Measurements from ENCODE around the gene REV3L. TPM values are rescaled to one million over a fixed set of nuclear protein-coding genes. Genes with fewer than 3 reads are reported as not detected.
"Not testable (repeated sequence)": the region's sequence is repeated elsewhere in the genome, so short reads cannot be mapped to it uniquely, and the experiment has no call there.

The REV3L gene
- total RNA-seq, 1 experiment from 2014 or later: 25.3 TPM

DNA sequence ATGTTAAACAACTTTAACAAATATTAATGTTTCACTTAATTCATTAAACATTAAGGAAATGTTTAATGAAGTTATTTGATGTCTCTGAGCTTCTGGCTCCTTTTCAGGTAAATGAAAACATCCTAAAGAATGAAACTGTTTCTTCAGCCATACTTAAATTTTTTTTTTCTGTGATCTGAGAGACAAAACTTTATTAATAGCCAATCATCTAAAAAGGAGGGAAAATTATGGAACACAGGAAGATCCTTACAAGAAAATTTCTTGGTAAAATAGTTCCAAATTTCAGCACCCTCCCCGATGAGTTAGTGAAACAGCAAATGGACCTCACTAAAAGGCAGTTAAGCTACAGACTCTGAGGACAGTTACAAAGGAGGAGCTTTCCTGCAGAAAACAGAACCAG lies 185.2 kb downstream of the REV3L start:
- POLR2A ChIA-PET (ENCODE audit: unreplicated experiment): no interaction called here
- ATAC-seq: no peak
- Histone ChIP-seq H3K4me3 (ENCODE audit: low read length) (no peak overlapping the region), H3K27me3 (ENCODE audit: low read length) (no peaks in the 10 kb centered on the region), H3K4me2 (ENCODE audit: low read length) (no peak overlapping the region), H2AFZ (ENCODE audit: low read length) (no peak overlapping the region), H3K9me2 (replicated peaks; ENCODE audit: low read length) (no peaks in the 10 kb centered on the region), H3K9me3 (ENCODE audit: low read length) (no peaks in the 10 kb centered on the region), H3K9ac (ENCODE audit: low read length) (no peak overlapping the region), H3K27ac (ENCODE audit: low read length) (no peak overlapping the region), H3F3A (ENCODE audit: low read length, unreplicated experiment) (no peaks in the 10 kb centered on the region), H3K79me2 (ENCODE audit: low read length) (no peaks in the 10 kb centered on the region), H4K20me1 (ENCODE audit: low read length) (no peaks in the 10 kb centered on the region), H3K36me3 (ENCODE audit: low read depth, low read length) (peaks cover 8% of the 10 kb centered on the region), H3K4me1 (ENCODE audit: insufficient read depth, low read length) (no peaks in the 10 kb centered on the region)
- intact Hi-C loops (cut with micrococcal nuclease): no loop called here
- CTCF ChIA-PET: no interaction called here
- DNase-seq: no peak
- BruUV-seq (replicated peaks): no TSS peak
- TF ChIP-seq, protein P1, sequence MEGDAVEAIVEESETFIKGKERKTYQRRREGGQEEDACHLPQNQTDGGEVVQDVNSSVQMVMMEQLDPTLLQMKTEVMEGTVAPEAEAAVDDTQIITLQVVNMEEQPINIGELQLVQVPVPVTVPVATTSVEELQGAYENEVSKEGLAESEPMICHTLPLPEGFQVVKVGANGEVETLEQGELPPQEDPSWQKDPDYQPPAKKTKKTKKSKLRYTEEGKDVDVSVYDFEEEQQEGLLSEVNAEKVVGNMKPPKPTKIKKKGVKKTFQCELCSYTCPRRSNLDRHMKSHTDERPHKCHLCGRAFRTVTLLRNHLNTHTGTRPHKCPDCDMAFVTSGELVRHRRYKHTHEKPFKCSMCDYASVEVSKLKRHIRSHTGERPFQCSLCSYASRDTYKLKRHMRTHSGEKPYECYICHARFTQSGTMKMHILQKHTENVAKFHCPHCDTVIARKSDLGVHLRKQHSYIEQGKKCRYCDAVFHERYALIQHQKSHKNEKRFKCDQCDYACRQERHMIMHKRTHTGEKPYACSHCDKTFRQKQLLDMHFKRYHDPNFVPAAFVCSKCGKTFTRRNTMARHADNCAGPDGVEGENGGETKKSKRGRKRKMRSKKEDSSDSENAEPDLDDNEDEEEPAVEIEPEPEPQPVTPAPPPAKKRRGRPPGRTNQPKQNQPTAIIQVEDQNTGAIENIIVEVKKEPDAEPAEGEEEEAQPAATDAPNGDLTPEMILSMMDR (conservative IDR thresholded peaks at IDR 0.05; ENCODE audit: low read depth, low read length): no peak
- TF ChIP-seq EZH2phosphoT487 (IDR thresholded peaks at IDR 0.05; ENCODE audit: borderline replicate concordance, low read length): no peak

DNA sequence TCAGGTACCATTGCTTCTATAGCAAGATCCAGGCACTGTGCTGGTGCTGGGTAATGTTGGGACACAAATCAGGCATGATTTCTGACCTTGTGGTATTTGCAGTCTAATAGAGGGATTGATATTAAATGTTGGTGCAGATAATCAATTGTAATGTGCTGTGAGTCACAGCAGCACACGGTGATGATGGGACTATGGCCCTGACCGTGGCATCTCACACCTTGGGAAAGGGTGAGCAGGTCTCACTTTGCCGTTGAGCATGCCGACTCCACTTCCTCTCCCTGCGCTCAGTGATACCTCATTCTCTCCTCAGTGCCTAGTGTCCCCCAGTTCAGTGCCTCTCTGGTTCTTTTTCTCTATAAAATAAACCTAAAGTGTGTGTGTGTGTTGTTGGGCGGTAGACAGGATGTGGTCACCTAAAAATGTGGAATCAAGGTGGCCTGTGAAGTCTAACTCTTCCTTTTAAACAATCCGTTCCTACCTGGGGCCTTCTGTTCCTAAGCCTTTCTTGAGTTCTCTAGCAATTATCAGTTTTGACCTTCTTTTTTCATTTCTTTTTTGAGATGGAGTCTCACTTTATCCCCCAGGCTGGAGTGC lies 188.5 kb downstream of the REV3L start:
- H3K4me1 ChIP-seq (ENCODE audit: insufficient read depth, low read length): no peaks in the 10 kb centered on the region
- no TSS peak for BruUV-seq (replicated peaks)
- DNase-seq (no peak), ATAC-seq (no peak)
- TF ChIP-seq, protein P1 (conservative IDR thresholded peaks at IDR 0.05; ENCODE audit: low read depth, low read length): no peak
- TF ChIP-seq EZH2 (IDR thresholded peaks at IDR 0.05; ENCODE audit: low read length, unreplicated experiment): no peak
- no peak for TF ChIP-seq EZH2phosphoT487 (IDR thresholded peaks at IDR 0.05; ENCODE audit: borderline replicate concordance, low read length)
- no peak overlapping the region for H3K4me3 ChIP-seq (ENCODE audit: low read length)
- H3K27ac ChIP-seq (ENCODE audit: low read length): no peak overlapping the region
- H3K4me2 ChIP-seq (ENCODE audit: low read length): no peak overlapping the region
- ChIA-PET POLR2A (ENCODE audit: unreplicated experiment) (no interaction called here), CTCF (no interaction called here)
- H3F3A ChIP-seq (ENCODE audit: low read length, unreplicated experiment): no peaks in the 10 kb centered on the region
- no peak overlapping the region for H2AFZ ChIP-seq (ENCODE audit: low read length)
- H3K79me2 ChIP-seq (ENCODE audit: low read length): no peaks in the 10 kb centered on the region
- intact Hi-C loops (cut with micrococcal nuclease): no loop called here
- no peaks in the 10 kb centered on the region; the same call in 1 of the 2 replicates for H3K36me3 ChIP-seq (ENCODE audit: low read depth, low read length)
- no peaks in the 10 kb centered on the region for H3K9me2 ChIP-seq (replicated peaks; ENCODE audit: low read length)
- no peak overlapping the region for H3K9ac ChIP-seq (ENCODE audit: low read length)
- no peaks in the 10 kb centered on the region for H4K20me1 ChIP-seq (ENCODE audit: low read length)
- H3K9me3 ChIP-seq (ENCODE audit: low read length): no peaks in the 10 kb centered on the region
- H3K27me3 ChIP-seq (ENCODE audit: low read length): no peaks in the 10 kb centered on the region

DNA sequence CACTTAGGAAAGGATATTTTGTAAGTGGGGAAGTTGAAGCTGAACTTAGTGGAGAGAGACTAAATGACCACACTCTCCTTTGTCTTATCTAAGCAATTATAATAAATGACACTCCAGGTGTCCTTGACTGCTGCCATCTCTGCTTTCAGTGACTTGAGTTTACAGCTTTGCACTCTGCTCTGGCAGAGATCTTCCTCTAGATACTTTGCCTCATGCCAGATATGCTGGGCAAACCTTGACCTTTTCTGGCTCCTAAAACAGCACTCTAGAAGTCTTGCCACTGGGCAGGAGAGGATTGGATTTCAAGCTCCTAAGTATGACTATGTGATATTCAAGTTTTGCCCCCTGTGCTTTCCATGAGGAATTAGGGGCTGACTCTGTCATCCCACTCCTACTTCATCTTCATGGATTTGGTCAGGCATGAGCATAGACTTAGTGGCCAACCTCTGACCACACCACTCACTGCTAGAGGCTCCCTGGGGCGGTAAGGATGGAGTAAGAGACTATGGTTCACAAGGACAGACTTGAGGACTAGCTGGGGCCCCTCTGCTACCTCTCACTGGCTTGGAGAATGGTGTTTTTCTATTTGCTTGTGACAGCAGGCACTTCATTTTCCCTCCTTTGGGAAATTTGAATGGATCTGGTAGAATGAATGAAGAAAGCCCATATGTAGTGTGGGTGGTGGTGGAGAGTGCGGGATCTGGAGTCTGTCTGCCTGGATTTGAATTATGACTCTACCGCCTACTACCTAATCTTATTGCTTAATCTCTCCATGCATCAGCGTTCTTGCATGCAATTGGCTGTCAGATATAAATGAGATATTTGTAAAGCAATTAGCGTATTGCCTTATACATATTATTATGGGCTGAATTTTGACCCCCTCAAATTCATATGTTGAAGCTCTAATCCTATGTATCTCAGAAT lies 191.4 kb downstream of the REV3L start:
- no TSS peak for BruUV-seq (replicated peaks)
- no peak overlapping the region for H3K4me3 ChIP-seq (ENCODE audit: low read length)
- H3K4me2 ChIP-seq (ENCODE audit: low read length): no peak overlapping the region
- no peak for DNase-seq
- H3K4me1 ChIP-seq (ENCODE audit: insufficient read depth, low read length): no peaks in the 10 kb centered on the region
- H3K9me2 ChIP-seq (replicated peaks; ENCODE audit: low read length): no peaks in the 10 kb centered on the region
- ATAC-seq: no peak
- no peak overlapping the region for H3K9ac ChIP-seq (ENCODE audit: low read length)
- TF ChIP-seq EZH2phosphoT487 (IDR thresholded peaks at IDR 0.05; ENCODE audit: borderline replicate concordance, low read length): no peak
- TF ChIP-seq EZH2 (IDR thresholded peaks at IDR 0.05; ENCODE audit: low read length, unreplicated experiment): no peak
- TF ChIP-seq, protein P1 (conservative IDR thresholded peaks at IDR 0.05; ENCODE audit: low read depth, low read length): no peak
- no peaks in the 10 kb centered on the region for H3K27me3 ChIP-seq (ENCODE audit: low read length)
- no peaks in the 10 kb centered on the region for H3K79me2 ChIP-seq (ENCODE audit: low read length)
- CTCF ChIA-PET: no interaction called here
- H3F3A ChIP-seq (ENCODE audit: low read length, unreplicated experiment): no peaks in the 10 kb centered on the region
- POLR2A ChIA-PET (ENCODE audit: unreplicated experiment): no interaction called here
- no peaks in the 10 kb centered on the region for H3K36me3 ChIP-seq (ENCODE audit: low read depth, low read length)
- H4K20me1 ChIP-seq (ENCODE audit: low read length): no peaks in the 10 kb centered on the region
- no peaks in the 10 kb centered on the region for H3K9me3 ChIP-seq (ENCODE audit: low read length)
- intact Hi-C loops (cut with micrococcal nuclease): no loop called here
- H2AFZ ChIP-seq (ENCODE audit: low read length): no peak overlapping the region
- H3K27ac ChIP-seq (ENCODE audit: low read length): no peak overlapping the region

DNA sequence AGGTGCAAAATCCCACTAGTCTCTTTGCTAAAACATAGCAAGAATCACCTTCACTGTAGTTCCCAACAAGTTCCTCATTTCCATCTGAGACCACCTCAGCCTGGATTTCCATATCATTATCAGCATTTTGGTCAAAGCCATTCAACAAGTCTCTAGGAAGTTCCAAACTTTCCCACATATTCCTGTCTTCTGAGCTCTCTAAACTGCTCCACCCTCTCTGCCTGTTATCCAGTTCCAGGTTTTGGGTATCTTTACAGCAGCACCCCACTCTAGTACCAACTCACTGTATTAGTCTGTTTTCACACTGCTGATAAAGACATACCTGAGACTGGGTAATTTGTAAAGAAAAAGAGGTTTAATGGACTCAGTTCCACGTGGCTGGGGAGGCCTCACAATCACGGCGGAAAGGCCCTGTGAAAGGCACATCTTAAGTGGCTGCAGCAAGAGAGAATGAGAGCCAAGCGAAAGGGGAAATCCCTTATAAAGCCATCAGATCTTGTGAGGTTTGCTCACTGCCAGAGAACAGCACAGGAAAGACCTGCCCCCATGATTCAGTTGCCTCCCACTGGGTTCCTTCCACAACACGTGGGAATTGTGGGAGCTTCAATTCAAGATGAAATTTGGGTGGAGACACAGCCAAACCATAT lies 192.2 kb downstream of the REV3L start:
- H3K36me3 ChIP-seq (ENCODE audit: low read depth, low read length); H3K4me3 ChIP-seq (ENCODE audit: low read length); H3K9me2 ChIP-seq (replicated peaks; ENCODE audit: low read length); BruUV-seq (replicated peaks); H3F3A ChIP-seq (ENCODE audit: low read length, unreplicated experiment); CTCF ChIA-PET; H3K27ac ChIP-seq (ENCODE audit: low read length); POLR2A ChIA-PET (ENCODE audit: unreplicated experiment); H3K79me2 ChIP-seq (ENCODE audit: low read length); H2AFZ ChIP-seq (ENCODE audit: low read length); H3K4me1 ChIP-seq (ENCODE audit: insufficient read depth, low read length); H3K4me2 ChIP-seq (ENCODE audit: low read length); H3K27me3 ChIP-seq (ENCODE audit: low read length); DNase-seq; H3K9me3 ChIP-seq (ENCODE audit: low read length); intact Hi-C loops (cut with micrococcal nuclease); H4K20me1 ChIP-seq (ENCODE audit: low read length); H3K9ac ChIP-seq (ENCODE audit: low read length); ATAC-seq: not testable (repeated sequence)

All from PC-3 (cell line).